Fibroblast of lung (primary cell): ENCODE results near the gene ACOT2. TPM values are rescaled to one million over a fixed set of nuclear protein-coding genes. Genes with fewer than 3 reads are reported as not detected.

Source experiments
- DNase-seq, 2 donors: peaks; one replicate each; pipeline versions ENCODE4 v3.0.0 to v3.0.0-alpha.2; 2010; ENCODE audit warnings: low read depth in 2 of 2
- H2AFZ ChIP-seq: 2 replicates; pipeline ENCODE4 v1.5.1; 2012; ENCODE audit warnings: low read length, control low read depth, inconsistent platforms
- H3K27ac ChIP-seq: 2 replicates; pipeline ENCODE4 v1.5.1; 2011; ENCODE audit warnings: low read length, control low read depth; ENCODE audit not compliant: insufficient read depth
- H3K27me3 ChIP-seq: 2 replicates; pipeline ENCODE4 v1.5.1; 2011; ENCODE audit warnings: mild to moderate bottlenecking, low read length; ENCODE audit not compliant: control insufficient read depth, insufficient read depth
- H3K36me3 ChIP-seq: 2 replicates; pipeline ENCODE4 v1.5.1; 2011; ENCODE audit warnings: low read length; ENCODE audit not compliant: control insufficient read depth, insufficient read depth
- H3K4me1 ChIP-seq: 2 replicates; pipeline ENCODE4 v1.5.1; 2011; ENCODE audit warnings: low read length; ENCODE audit not compliant: control insufficient read depth, insufficient read depth; ENCODE audit errors: extremely low read depth
- H3K4me2 ChIP-seq: 2 replicates; pipeline ENCODE4 v1.5.1; 2011; ENCODE audit warnings: low read length, control low read depth; ENCODE audit not compliant: insufficient read depth; ENCODE audit errors: extremely low read depth
- H3K4me3 ChIP-seq, 4 experiments: fragments of 200-600 bp in 1 of 4; sonication (generic) in 1 of 4; replicated peaks in 1 of 4; 2 replicates each; pipeline ENCODE4 v1.5.1; 2011 to 2016; ENCODE audit warnings: low read length in 4 of 4, low read depth in 3 of 4, mild to moderate bottlenecking in 3 of 4, control low read depth in 2 of 4, inconsistent platforms in 1 of 4, mixed read lengths in 1 of 4; ENCODE audit not compliant: insufficient read depth in 1 of 4; ENCODE audit errors: control extremely low read depth in 1 of 4
- H3K79me2 ChIP-seq: 2 replicates; pipeline ENCODE4 v1.5.1; 2012; ENCODE audit warnings: mild to moderate bottlenecking, low read length, inconsistent platforms; ENCODE audit not compliant: control insufficient read depth, insufficient read depth
- H3K9ac ChIP-seq: 2 replicates; pipeline ENCODE4 v1.5.1; 2011; ENCODE audit warnings: mild to moderate bottlenecking, low read length, control low read depth; ENCODE audit not compliant: insufficient read depth
- H3K9me3 ChIP-seq: 2 replicates; pipeline ENCODE4 v1.5.1; 2012; ENCODE audit warnings: low read depth, low read length; ENCODE audit not compliant: control insufficient read depth, insufficient read depth
- H4K20me1 ChIP-seq: 2 replicates; pipeline ENCODE4 v1.5.1; 2011; ENCODE audit warnings: low read length; ENCODE audit not compliant: control insufficient read depth, insufficient read depth; ENCODE audit errors: extremely low read depth
- EZH2 ChIP-seq: IDR thresholded peaks from 2 replicates; pipeline ENCODE4 v1.5.1; 2012; ENCODE audit warnings: low read length, control low read depth, mild to moderate bottlenecking; ENCODE audit errors: missing control alignments
- polyA plus RNA-seq, 2 donors: library from polyadenylated mRNA; depleted of rRNA in 1 of 2; stranded (reverse) in 1 of 2; unstranded in 1 of 2; fragments of >200 nt; gene quantifications; 2 replicates each; pipeline ENCODE4 v1.2.1, GENCODE V29; 2011 to 2012; ENCODE audit warnings: missing spikeins in 1 of 2
- total RNA-seq: library from RNA; depleted of rRNA; stranded (reverse); fragments of >200 nt; gene quantifications from 2 replicates; pipeline ENCODE4 v1.2.1, GENCODE V29; 2014
- TF ChIP-seq, protein P1 (sequence below), 2 donors: IDR thresholded peaks in 1 of 2; conservative IDR thresholded peaks in 1 of 2; 1 replicate in 1 of 2; 2 replicates in 1 of 2; pipeline ENCODE4 v1.5.1; 2011 to 2012; ENCODE audit warnings: low read length in 2 of 2, control low read depth in 1 of 2, inconsistent platforms in 1 of 2, low read depth in 1 of 2, mild to moderate bottlenecking in 1 of 2

ACOT2 gene
- total and polyA plus RNA-seq, 2 donors (not counting 1 experiment from before 2014, with no cell fraction given): 27.1 to 39.1 TPM

DNA sequence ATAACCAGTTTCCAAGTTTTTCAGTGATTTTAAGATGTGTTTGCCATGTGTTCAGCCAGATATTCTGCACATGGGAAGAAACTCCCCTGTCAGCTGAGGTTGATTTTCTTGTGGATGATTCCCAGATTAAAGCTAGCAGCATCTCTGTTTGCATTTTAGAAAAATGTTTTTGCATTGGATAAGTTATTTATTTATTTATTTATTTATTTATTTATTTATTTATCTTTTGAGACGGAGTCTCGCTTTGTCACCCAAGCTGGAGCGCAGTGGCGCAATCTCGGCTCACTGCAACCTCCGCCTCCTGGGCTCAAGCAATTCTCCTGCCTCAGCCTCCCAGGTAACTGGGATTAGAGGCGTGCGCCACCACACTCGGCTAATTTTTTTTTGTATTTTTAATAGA, 25.5 kb downstream of the ACOT2 start:
- H3K27ac ChIP-seq: no peak overlapping the region
- H2AFZ ChIP-seq: no peak overlapping the region
- no peaks in the 10 kb centered on the region for H3K27me3 ChIP-seq
- H3K36me3 ChIP-seq: no peaks in the 10 kb centered on the region
- H3K79me2 ChIP-seq: no peaks in the 10 kb centered on the region
- H3K9me3 ChIP-seq: no peaks in the 10 kb centered on the region
- no peak overlapping the region for H3K4me2 ChIP-seq
- H3K4me1 ChIP-seq: no peaks in the 10 kb centered on the region
- no peak overlapping the region for H3K4me3 ChIP-seq
- TF ChIP-seq, protein P1, sequence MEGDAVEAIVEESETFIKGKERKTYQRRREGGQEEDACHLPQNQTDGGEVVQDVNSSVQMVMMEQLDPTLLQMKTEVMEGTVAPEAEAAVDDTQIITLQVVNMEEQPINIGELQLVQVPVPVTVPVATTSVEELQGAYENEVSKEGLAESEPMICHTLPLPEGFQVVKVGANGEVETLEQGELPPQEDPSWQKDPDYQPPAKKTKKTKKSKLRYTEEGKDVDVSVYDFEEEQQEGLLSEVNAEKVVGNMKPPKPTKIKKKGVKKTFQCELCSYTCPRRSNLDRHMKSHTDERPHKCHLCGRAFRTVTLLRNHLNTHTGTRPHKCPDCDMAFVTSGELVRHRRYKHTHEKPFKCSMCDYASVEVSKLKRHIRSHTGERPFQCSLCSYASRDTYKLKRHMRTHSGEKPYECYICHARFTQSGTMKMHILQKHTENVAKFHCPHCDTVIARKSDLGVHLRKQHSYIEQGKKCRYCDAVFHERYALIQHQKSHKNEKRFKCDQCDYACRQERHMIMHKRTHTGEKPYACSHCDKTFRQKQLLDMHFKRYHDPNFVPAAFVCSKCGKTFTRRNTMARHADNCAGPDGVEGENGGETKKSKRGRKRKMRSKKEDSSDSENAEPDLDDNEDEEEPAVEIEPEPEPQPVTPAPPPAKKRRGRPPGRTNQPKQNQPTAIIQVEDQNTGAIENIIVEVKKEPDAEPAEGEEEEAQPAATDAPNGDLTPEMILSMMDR (conservative IDR thresholded peaks at IDR 0.05 in 1 of 2, IDR thresholded peaks at IDR 0.05 in 1 of 2; ENCODE audit: low read depth in 1 of 2, low read length in 2 of 2): no peak
- TF ChIP-seq EZH2: no peak
- no peak overlapping the region for H3K9ac ChIP-seq
- no peak for DNase-seq
- no peaks in the 10 kb centered on the region for H4K20me1 ChIP-seq

DNA sequence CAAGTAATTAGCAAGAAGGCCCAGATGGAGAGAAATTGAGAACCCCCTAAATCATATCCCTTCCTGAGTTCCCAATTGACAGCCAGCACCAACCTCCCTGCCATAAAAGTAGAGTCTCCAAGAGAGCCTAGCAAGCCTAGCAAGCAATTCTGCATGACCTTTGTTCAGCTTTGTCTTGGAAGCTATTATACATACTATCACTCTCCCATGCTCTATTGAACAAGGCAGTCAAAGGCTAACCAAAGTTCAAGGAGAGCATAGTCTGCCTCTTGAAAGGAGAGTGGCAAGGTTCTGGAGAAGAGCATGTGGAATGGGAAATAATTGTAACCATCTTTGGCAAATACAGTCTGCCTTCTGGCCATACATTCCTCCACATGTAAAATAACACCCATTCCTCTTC, 30.5 kb downstream of the ACOT2 start:
- Histone ChIP-seq H3K9me3 (no peaks in the 10 kb centered on the region), H3K4me3 (no peak overlapping the region), H3K4me1 (no peaks in the 10 kb centered on the region), H3K79me2 (no peaks in the 10 kb centered on the region), H3K4me2 (no peak overlapping the region), H2AFZ (no peak overlapping the region), H3K36me3 (no peaks in the 10 kb centered on the region), H4K20me1 (no peaks in the 10 kb centered on the region), H3K27ac (no peak overlapping the region), H3K27me3 (no peaks in the 10 kb centered on the region), H3K9ac (no peak overlapping the region)
- TF ChIP-seq, protein P1 (conservative IDR thresholded peaks at IDR 0.05 in 1 of 2, IDR thresholded peaks at IDR 0.05 in 1 of 2; ENCODE audit: low read depth in 1 of 2, low read length in 2 of 2): no peak
- no peak for TF ChIP-seq EZH2
- no peak for DNase-seq

DNA sequence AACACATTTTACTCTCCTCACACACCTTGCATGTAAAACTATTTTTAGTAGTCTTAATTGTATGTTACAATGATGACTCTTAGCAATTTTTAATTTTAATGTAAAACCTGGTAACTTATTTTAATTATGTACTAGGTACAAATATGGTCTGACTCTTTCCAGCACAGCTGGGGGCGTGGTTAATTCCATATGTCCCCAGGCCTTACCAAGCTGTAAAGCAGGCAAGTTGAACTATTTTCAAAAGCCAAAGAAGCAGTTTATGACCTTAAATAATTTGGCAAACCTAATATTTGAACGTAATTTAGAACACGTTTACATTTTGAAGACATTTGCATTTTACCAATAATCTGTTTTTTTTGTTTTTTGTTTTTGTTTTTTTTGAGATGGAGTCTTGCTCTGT, 34.0 kb downstream of the ACOT2 start:
- TF ChIP-seq, protein P1 (conservative IDR thresholded peaks at IDR 0.05 in 1 of 2, IDR thresholded peaks at IDR 0.05 in 1 of 2; ENCODE audit: low read depth in 1 of 2, low read length in 2 of 2): no peak
- TF ChIP-seq EZH2: no peak
- Histone ChIP-seq H3K27ac (no peak overlapping the region), H3K36me3 (no peaks in the 10 kb centered on the region), H3K4me1 (no peaks in the 10 kb centered on the region), H3K9me3 (no peaks in the 10 kb centered on the region), H3K4me2 (no peak overlapping the region), H3K27me3 (no peaks in the 10 kb centered on the region), H4K20me1 (no peaks in the 10 kb centered on the region), H3K9ac (no peak overlapping the region), H3K79me2 (no peaks in the 10 kb centered on the region), H3K4me3 (no peak overlapping the region), H2AFZ (no peak overlapping the region)
- no peak for DNase-seq
